GM19395 (cell line): ENCODE results near the gene ZNF22.

Experiments used
- ATAC-seq: cut with Tn5 transposase; IDR thresholded peaks from one replicate; pipeline ENCODE4 v1.9.1; 2021; ENCODE audit warnings: mild to moderate bottlenecking, moderate library complexity; ENCODE audit not compliant: unreplicated experiment

Gene ZNF22

DNA sequence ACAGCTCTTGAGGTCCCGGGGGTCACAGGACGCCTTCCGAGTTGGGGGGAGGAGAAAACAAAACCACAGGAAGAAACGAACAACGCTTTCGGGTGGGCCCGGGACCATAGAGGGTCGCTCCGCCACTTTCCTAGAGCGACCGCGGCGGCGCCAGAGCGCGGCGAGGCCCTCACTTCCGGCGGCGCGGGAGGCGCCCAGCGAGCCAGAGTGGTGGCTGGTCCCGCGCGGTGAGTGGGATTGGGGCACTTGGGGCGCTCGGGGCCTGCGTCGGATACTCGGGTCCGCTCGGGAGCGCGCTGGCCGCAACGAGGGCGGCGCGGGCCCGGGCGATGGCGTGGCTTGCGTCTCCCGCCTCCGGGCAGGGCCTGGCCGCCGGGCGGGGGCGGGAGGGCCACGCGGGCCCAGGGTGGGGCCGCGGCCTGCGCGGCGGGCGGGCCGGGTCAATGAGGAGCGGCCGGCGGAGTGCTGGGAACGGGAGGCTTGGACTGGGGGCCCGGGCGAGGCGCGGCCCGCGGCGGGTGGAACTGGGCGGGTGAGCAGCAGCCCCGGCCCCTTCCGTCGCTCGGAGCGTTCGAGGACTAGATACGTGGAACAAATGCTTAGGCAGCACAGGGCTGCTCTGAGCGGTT is at the start of gene ZNF22:
ZNF22 (plus strand) TSS at position 172 of the 629 bp plus-strand sequence. CDS start 2,446 bp downstream, outside the sequence.
- ATAC-seq, result peak; percentile 69

DNA sequence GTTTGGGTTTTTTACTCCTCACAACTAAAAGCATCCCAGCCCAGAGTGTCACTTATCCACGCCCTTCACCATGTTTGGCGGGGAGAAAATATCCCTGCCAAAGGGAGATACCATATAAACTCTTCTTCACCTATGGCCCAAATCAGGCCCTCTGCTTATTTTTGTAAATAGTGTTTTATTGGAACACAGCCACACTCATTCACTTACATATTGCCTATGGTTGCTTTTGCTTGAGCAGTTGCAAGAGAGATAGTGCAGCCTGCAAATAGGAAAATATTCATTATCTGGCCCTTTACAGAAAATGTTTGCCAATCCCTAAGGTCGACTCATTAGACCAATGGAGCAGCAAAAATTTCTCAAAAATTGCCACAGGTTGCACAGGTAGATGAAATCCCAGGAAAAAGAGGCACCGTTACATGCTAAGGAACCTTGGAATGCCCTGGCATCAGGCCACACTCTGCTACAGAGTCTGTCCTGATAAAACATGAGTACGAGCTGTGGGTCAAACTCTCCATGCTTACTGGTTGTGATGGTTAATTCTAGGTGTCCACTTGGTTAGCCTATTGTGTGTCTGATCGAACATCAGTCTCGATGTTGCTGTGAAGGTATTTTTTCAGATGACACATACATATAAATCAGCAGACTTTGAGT is 49.0 kb upstream of the ZNF22 start:
- ATAC-seq, result no peak

DNA sequence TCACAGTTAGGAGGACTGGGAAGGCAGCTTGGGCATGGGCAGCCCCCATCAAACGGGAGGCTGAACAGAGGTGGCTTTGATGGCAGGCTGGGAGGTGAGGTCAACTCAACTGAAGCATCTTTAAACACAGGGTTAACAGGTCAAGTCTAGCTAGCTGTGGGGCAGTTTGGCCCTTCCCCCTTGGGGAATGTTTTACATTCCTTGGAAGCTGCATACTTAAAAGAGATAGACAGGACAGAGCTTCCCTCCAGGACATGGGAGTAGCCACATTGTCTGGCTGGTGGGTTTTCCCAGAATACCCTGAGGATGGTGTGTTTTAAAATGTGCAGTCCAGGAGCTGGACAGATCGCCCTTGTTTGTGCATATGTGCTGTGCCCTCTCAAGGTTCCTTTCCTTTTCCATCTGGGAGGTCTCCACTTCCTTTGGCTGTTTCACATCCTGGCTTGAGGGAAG is 47.9 kb upstream of the ZNF22 start:
- ATAC-seq, result no peak

DNA sequence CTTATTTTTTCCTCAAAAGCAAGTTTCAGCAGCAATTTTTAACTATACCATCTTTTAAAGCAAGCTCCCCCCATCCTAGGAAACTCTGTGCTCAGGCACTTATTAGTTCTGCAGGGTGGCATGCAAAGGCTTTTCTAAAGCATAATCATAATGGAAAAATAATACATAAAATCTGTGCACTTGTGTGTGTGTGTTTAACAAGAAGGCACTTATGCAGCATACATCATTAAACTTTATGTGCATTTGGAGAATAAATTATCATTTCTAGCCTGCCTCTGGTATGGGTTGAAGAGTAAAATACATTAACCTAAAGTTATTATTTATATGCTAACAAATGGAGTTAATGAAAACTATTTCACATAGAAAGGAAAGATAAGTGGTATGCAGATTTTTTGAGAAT is 46.7 kb upstream of the ZNF22 start:
- no peak for ATAC-seq

DNA sequence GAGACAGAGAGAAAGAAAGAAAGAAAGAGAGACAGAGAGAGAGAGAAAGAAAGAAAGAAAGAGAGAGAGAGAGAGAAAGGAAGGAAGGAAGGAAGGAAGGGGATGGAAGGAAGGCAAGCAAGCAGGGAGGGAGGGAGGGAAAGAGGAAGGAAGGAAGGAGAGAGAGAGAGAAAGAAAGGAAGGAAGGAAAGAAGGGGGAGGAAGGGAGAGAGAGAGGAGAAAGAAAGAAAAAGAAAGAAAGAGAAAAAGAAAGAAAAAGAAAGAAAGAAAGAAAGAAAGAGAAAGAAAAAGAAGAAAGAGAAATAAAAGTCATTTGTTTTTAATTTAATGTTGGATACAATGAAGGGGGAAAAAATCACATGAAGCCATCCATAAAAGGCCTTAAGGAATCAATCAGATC is 45.8 kb upstream of the ZNF22 start:
- ATAC-seq, result no peak

DNA sequence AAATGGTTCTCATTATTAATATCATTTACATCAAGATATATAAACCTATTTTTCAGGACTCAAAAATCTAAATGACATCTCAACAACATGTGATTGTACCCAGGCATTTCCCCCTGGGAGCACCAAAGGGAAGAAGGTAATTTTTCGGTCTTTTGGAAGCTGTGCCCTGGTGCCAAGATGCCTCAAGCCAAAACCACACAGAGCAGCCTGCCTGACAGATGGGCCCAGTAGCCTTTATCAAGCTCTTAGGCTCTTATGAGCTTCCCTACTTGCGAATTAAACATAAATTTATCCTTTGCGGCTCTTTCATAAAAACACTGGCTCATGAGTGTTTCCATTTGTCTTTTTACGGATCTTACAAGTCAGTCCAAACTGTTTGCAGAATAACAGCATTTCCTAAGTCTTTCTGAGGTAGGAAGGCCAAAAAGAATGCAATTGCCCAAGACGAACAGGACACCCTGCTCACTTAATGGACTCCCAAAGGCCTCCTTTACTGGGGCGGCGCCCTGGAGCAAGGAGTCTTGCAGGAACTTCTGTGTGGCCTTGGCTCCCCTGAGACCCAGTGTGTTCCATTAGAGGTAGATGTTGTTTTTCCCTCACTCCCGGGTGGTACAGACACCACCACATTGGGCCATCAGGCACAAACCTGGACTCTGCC is 45.2 kb upstream of the ZNF22 start:
- ATAC-seq, result no peak

DNA sequence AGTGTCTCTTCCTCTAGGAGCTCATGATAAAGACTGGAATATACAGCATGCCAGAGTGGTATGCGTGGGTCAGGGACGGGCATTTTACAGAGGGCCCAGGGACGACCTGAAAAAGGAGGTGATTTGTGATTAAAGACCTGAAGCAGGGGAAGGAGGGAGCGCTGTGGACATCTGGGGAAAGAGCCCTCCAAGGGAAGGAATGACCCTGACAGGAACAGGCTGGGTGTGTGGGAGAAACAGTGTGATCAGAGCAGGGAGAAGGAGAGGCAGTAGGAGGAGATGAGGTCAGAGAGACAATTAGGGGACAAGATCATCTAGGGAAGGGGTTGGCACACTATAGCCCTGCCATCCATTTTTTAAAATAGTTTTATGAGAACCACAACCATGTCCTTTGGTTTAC is 44.5 kb upstream of the ZNF22 start:
- ATAC-seq, result no peak

DNA sequence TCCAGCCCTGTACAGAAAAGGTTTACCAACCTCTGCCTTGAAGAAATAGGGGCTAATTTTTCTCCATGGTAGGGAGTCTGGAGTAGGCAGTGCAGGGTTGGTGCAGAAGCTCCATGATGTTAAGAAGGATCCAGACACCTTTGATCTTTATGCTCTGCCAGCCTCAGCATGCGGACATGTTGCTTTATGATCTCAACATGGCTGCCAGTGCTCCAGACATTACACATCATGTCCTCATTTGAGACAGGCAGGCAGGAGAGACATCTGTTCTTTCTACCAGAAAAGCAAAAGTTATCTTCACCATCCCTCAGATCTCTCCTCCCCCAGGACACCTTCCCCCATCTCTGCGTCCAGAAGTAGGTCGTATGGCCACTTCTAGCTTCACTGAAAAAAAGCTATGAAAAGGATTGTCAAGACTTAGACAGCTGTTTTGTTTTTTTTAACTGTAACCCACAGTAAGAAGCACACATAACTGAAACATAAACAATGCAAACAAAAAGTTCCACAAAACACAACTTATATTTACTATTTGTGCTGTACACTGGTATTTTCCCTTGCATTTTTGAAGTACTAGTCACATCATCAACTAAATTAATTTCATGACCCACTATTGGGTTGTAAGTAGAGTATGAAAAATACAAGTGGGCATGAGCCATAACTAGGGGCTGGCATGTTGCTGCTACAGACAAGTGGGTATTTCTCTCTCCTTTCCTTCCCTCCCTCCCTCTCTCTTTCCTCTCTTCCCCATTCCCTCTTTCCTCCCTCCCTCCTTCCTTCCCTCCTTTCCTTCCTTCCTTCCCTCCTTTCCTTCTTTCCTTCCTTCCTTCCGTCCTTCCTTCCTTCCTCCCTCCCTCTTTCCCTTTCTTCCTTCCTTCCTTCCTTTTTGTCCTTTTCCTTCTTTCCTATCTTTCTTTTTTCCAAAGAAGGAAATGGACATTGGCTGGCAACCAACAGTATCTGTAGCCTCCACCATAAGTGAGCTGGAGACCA is 43.7 kb upstream of the ZNF22 start:
- ATAC-seq, result no peak

DNA sequence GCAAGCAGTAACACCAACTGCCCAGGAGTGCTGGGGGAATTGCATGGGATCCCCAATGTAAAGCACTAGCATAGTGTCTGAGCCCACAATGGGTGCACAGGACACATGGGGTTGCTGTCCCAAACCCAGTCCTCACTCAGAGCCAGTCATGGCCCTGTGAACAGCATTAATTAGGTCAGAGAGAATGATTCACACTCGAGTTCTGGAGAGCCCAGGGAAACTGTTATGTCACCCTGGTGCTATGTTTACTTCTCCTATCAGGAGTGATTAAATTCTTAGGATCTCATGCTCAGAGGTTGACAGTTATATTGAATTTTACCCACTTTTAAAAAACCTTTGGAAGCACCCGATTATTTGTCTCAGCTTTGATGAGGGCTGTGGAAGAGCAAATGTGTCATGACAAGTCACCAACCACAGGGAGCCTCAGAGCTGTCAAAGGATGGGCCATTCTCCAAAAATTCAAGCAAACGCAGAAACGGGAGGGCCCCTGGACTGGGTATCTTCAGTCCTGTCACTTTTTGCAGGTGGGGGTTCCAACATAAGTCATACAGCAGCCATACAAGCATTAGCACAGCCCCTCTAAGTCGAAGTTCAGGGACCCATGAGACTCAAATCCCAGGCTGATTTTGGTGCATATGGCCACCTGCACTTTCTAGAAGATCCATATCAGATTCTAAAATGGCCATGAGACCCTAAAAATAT is 42.4 kb upstream of the ZNF22 start:
- ATAC-seq, result no peak

DNA sequence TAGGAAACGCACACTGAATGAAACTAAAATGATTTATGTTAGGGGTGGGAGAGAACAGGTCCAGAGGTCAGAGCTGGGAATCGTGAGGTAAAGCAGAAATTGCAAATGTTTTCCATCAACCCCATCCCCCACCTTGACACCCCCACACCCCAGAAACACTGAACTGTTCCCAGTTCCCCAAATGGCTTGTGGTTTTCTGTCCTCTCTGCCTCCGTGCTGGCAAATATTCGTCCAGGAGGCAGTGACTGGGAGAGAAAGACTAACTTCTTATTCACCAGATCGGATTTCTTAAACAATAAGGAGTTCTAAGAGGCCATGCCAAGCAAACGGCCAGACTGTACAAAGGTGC is 41.9 kb upstream of the ZNF22 start:
- no peak for ATAC-seq

DNA sequence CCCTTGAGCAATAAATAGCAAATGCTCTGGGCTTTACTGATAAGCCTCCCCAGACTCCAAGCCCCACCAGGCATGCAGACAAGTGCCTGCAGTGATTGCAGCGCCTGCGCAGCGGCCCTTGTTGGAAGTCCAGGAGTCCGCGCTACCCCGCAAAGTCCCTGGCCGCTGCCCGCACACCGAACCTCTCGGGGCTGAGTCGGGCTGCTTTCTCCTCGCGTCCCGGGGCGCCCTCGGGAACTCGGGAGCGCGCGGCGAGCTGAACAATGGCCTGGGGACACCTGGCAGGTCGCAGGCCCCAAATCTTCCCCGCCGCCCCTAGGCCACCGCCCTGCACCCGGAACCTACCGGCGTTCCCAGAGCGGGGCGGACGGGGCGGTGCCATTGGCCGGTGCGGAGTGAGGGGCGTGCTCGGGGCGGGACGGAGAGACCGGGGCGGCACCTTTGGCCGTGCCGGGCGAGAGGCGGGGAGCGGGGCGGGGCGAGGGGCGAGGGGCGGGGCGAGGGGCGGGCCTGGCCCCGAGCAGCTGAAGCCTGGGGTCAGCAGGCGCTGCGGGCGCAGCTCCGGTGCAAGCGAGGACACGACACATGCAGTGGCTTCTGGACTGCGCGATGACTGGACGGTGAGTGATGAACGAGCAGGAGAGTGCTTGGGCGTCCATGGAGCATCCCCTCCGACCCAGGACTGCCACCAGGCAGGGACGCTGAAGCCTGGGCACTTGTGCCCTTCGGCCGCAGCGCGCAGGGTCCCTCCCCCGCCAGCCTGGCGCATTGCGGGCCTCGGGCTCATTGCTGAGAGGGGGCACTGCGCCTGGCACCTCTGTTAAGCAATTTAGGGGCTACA is 41.3 kb upstream of the ZNF22 start, which contains the start of gene RASSF4:
RASSF4 (plus strand) TSS at position 556 of the 841 bp plus-strand sequence. CDS start 10,401 bp downstream, outside the sequence.
- peak; percentile 92 for ATAC-seq

DNA sequence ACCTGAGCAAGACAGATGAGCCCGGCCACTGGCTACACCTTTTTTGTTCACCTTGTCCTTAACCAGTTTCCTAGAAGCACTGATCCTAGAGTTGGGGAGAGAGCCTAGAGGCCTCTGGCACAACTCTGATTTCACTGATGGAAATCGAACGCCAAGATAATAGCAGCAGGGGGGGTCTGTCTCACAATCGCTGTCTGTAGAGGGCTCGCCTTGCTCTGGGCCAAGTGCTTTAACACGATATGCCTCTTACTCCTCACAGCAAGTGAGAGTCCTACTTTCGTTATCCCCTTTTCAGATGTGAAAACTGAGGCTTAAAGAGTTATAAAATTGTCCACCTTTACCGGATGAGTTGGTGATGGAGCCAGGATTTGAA is 40.6 kb upstream of the ZNF22 start:
- no peak for ATAC-seq

DNA sequence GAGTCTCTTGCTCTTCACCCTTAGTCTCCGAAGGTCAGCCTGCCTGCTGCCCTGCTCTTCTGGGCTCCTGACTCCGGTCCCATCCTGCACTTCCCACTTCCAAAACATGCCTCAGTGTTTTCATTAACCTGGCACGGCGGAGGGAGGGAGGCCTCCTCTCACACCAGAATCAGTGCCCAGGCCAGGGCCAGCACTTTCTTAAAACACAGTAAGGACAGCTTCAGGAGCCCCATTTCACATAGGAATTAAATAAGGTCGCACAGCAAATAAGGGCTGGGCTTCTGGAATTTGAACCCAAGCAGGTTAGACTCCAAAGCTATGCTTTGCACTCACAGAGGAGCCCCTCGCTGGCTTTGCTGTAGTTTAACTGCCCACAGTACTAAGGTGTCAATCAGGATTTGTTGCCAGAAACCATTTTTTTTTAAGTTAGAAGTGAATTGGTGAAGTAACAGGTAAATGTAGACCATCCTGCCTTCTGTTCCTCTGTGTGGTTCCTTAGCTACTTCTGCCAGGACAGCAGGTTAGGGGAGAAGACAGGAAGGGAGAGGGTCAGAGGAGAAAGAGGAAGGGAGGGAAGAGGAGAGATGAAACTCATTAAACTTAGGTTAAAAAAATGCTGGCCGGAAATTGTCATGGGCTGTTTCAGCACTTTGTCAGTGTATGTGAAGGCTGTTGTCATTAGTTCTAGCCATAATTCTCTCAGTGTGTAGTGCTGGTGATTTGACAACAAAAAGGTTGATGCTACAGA is 40.1 kb upstream of the ZNF22 start:
- no peak for ATAC-seq

DNA sequence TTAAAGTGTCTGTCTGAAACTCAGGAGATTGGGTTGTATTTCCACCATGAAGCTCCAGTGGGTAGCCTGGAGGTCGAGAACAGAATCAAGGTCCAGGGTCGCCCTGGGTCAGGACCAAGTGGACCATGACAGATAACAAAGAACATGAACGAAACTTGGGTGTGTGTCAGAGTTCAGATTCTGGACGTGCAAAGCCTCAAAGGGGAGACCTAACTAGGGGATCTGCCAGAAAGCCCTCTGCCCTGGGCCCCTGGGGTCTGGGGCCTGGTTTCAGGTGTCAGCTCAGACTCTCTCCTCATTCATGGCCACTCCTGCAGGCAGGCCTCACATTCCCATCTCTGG is 39.5 kb upstream of the ZNF22 start:
- ATAC-seq, result no peak

DNA sequence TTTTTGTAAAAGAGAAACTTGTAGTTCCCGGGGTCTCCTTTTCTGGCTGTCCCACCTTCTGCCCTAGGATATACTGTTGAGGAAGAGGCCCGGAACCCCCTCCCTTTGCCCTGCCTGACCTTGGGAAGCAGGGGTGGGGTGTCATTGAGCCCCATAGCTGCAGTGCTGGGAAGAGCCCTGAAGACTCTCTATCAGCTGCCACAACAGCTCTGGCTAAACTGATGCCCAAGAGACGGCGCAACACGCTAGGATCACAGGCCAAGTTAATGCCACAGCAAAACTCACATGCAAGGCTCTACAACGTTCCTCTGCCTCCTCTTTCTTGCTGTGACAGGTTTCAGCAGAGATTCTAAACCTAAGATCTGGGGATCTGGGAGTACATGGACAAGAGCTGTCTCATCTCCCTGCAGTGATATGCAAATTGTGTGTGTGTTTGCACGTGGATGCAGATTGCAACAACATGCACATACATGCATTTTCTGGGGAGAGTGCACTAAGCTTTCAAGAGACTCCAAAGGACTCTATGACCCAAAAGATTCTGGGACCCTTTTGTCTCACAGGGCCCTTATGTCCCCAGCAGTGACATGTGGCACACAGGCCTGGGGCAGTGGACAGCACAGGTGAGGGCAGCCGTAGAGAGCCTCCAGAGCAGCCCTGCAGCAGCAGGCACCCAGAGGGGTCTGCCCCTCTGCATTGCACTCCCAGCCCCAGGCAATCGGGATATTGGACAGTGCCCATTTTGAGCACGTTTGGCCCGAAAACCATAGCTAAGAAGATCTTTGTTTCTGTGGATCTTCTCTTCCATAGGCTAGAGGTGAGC is 38.6 kb upstream of the ZNF22 start:
- ATAC-seq, result no peak

DNA sequence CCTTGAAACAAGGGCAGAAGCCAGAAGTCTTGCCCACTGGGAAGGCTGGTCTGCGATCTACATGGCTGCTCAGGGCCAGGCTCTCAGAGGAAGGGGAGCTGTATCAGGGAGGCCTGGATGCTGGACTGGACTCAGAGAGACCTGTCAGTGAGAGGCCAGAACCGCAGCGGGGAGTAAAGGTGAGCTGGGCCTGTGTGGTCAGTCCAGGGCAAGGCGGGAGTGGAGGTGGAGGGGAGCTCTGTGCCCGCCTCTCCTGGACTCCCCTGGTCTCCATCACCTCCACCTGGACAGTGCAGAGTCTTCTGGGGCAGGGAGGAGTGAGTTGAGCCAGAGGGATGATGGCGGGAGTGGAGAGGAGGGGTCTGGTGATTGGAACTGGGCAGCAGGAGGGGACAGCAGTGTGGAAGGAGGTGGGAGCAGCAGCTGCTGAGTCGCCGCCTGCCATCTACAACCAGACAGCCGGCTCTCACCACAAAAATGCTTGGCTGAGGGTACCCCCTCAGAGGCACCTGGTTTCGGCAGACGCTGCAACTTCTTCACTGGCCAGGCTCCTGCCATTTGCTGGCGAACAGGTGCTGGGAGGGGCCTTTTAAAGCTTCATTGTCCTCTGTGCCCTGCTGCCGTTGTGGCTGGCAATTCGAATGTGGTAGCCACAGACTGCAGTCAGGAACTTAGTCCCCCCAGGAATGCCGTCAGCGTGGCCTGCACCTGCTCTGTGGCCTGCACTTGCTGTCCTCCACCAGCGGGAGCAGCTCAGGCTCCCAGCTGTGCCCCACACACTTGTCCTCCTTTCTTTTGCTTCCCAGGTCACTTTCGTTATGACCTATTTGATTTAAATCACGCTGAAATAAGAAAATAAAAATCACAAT is 37.6 kb upstream of the ZNF22 start:
- no peak for ATAC-seq
